SU-DHL-6 (cell line): ENCODE measurements around the gene UBQLN1.

Experiments
- EZH2phosphoT487 ChIP-seq: fragments of 200-600 bp; sonication (generic), shearing (Covaris generic); conservative IDR thresholded peaks from 2 replicates; pipeline ENCODE4 v1.6.1; 2018; ENCODE audit warnings: mild to moderate bottlenecking, antibody characterized with exemption, low read length, moderate library complexity, mixed read lengths
- TF ChIP-seq, protein P1 (sequence below): fragments of 200-600 bp; sonication (generic); IDR thresholded peaks from one replicate; pipeline ENCODE4 v1.5.1; 2017; ENCODE audit warnings: antibody characterized with exemption, mild to moderate bottlenecking, low read length, moderate library complexity; ENCODE audit not compliant: insufficient read depth, poor library complexity, severe bottlenecking

DNA sequence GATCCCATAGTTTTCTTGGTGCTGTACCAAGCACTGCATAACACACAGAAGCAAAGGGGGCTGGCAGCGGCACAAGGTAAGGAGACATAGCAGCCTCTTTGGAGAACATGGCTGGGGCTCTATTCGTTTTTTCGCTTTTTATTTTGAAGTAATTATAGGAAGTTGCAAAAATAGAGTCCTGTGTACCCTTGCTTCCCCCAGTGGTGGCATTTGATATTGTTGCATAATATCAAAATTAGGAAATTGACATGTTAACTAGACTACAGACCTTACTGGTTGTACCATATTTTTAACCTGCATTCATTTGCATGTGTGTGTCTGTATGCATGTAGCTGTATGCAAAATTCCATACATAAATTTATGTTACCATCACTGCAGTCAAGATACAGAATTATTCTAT lies 6.6 kb upstream of the UBQLN1 start:
- TF ChIP-seq, protein P1, sequence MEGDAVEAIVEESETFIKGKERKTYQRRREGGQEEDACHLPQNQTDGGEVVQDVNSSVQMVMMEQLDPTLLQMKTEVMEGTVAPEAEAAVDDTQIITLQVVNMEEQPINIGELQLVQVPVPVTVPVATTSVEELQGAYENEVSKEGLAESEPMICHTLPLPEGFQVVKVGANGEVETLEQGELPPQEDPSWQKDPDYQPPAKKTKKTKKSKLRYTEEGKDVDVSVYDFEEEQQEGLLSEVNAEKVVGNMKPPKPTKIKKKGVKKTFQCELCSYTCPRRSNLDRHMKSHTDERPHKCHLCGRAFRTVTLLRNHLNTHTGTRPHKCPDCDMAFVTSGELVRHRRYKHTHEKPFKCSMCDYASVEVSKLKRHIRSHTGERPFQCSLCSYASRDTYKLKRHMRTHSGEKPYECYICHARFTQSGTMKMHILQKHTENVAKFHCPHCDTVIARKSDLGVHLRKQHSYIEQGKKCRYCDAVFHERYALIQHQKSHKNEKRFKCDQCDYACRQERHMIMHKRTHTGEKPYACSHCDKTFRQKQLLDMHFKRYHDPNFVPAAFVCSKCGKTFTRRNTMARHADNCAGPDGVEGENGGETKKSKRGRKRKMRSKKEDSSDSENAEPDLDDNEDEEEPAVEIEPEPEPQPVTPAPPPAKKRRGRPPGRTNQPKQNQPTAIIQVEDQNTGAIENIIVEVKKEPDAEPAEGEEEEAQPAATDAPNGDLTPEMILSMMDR: peak; percentile 32
- no peak for TF ChIP-seq EZH2phosphoT487
